Memory B cell (primary cell): Measurements from ENCODE around the gene GRB2.

ENCODE experiments used
- ATAC-seq: fragments of 150-1000 bp; cut with Tn5 transposase; 2 replicates; pipeline ENCODE4 v1.10.0; 2021; ENCODE audit warnings: low read depth, mild to moderate bottlenecking, moderate library complexity
- DNase-seq, 2 donors: peaks; one replicate each; pipeline ENCODE4 v3.0.0; 2022; ENCODE audit warnings: low spot score in 2 of 2
- H3K27ac Mint-ChIP-seq: one replicate; pipeline ENCODE4 v1.8.0; 2022; ENCODE audit warnings: mild to moderate bottlenecking, moderate library complexity, mixed read lengths
- H3K27me3 Mint-ChIP-seq: one replicate; pipeline ENCODE4 v1.8.0; 2022; ENCODE audit warnings: mixed read lengths
- H3K36me3 Mint-ChIP-seq: one replicate; pipeline ENCODE4 v1.8.0; 2022; ENCODE audit warnings: mild to moderate bottlenecking, mixed read lengths
- H3K4me1 Mint-ChIP-seq: one replicate; pipeline ENCODE4 v1.8.0; 2022; ENCODE audit warnings: mixed read lengths
- H3K4me3 Mint-ChIP-seq: one replicate; pipeline ENCODE4 v1.8.0; 2022; ENCODE audit warnings: mild to moderate bottlenecking, moderate library complexity, mixed read lengths
- H3K9me3 Mint-ChIP-seq: one replicate; pipeline ENCODE4 v1.8.0; 2022; ENCODE audit warnings: mixed read lengths

The GRB2 gene

GRCh38 chr17:75345514-75346167 lies 59.8 kb downstream of the GRB2 start:
- peaks cover 3% of the 10 kb centered on the region for H3K36me3 Mint-ChIP-seq
- peak overlapping the region; percentile 92 for H3K4me3 Mint-ChIP-seq
- no peaks in the 10 kb centered on the region for H3K9me3 Mint-ChIP-seq
- H3K27me3 Mint-ChIP-seq = no peaks in the 10 kb centered on the region
- peak overlapping the region; percentile 93 for H3K27ac Mint-ChIP-seq
- ATAC-seq = peak; percentile 87
- DNase-seq = peak; percentile 70 to 71
- H3K4me1 Mint-ChIP-seq = peaks cover 63% of the 10 kb centered on the region

- H3K4me1 Mint-ChIP-seq = peaks cover 59% of the 10 kb centered on the region
- peak overlapping the region; percentile 93 for H3K27ac Mint-ChIP-seq
- no peak for DNase-seq
- ATAC-seq = no peak
- H3K36me3 Mint-ChIP-seq = peaks cover 6% of the 10 kb centered on the region
- no peaks in the 10 kb centered on the region for H3K9me3 Mint-ChIP-seq
- peak overlapping the region; percentile 92 for H3K4me3 Mint-ChIP-seq
- no peaks in the 10 kb centered on the region for H3K27me3 Mint-ChIP-seq
Observed at GRCh38 chr17:75344666-75345065, 60.8 kb downstream of the GRB2 start.

- no peaks in the 10 kb centered on the region for H3K9me3 Mint-ChIP-seq
Observed at GRCh38 chr17:75342996-75343395, 62.5 kb downstream of the GRB2 start.

GRCh38 chr17:75341784-75342486 lies 63.5 kb downstream of the GRB2 start:
- peak overlapping the region; percentile 49 for H3K4me3 Mint-ChIP-seq
- peak overlapping the region; percentile 93 for H3K27ac Mint-ChIP-seq
- H3K4me1 Mint-ChIP-seq = peaks cover 45% of the 10 kb centered on the region
- ATAC-seq (no peak), DNase-seq (no peak)
- peaks cover 8% of the 10 kb centered on the region for H3K36me3 Mint-ChIP-seq
- H3K27me3 Mint-ChIP-seq = no peaks in the 10 kb centered on the region
- no peaks in the 10 kb centered on the region for H3K9me3 Mint-ChIP-seq

More at GRCh38 chr17:75342996-75343395, 62.5 kb downstream of the GRB2 start:
- ATAC-seq (no peak), DNase-seq (no peak)
- peaks cover 8% of the 10 kb centered on the region for H3K36me3 Mint-ChIP-seq
- H3K27me3 Mint-ChIP-seq = no peaks in the 10 kb centered on the region
- peak overlapping the region; percentile 93 for H3K27ac Mint-ChIP-seq
- peaks cover 53% of the 10 kb centered on the region for H3K4me1 Mint-ChIP-seq
- H3K4me3 Mint-ChIP-seq = peak overlapping the region; percentile 41

- peaks cover 8% of the 10 kb centered on the region for H3K36me3 Mint-ChIP-seq
- H3K27ac Mint-ChIP-seq = peak overlapping the region; percentile 60
- peak overlapping the region; percentile 24 for H3K4me3 Mint-ChIP-seq
- no peaks in the 10 kb centered on the region for H3K27me3 Mint-ChIP-seq
- ATAC-seq (no peak), DNase-seq (no peak)
- H3K4me1 Mint-ChIP-seq = peaks cover 45% of the 10 kb centered on the region
- H3K9me3 Mint-ChIP-seq = no peaks in the 10 kb centered on the region
Observed at GRCh38 chr17:75340631-75341030, 64.8 kb downstream of the GRB2 start.

- peak overlapping the region; percentile 94 for H3K27ac Mint-ChIP-seq
- H3K36me3 Mint-ChIP-seq = peaks cover 8% of the 10 kb centered on the region
- H3K27me3 Mint-ChIP-seq = no peaks in the 10 kb centered on the region
- peak overlapping the region; percentile 67 for H3K4me3 Mint-ChIP-seq
- peaks cover 45% of the 10 kb centered on the region for H3K4me1 Mint-ChIP-seq
- no peak for ATAC-seq
- H3K9me3 Mint-ChIP-seq = no peaks in the 10 kb centered on the region
- DNase-seq = no peak
Observed at GRCh38 chr17:75339971-75340370, 65.5 kb downstream of the GRB2 start.

- H3K27me3 Mint-ChIP-seq = no peaks in the 10 kb centered on the region
- ATAC-seq (peak; percentile 25), DNase-seq (no peak)
- peaks cover 8% of the 10 kb centered on the region for H3K36me3 Mint-ChIP-seq
- peak overlapping the region; percentile 94 for H3K27ac Mint-ChIP-seq
- peaks cover 46% of the 10 kb centered on the region for H3K4me1 Mint-ChIP-seq
- peak overlapping the region; percentile 74 for H3K4me3 Mint-ChIP-seq
- no peaks in the 10 kb centered on the region for H3K9me3 Mint-ChIP-seq
Observed at GRCh38 chr17:75338335-75338734, 67.1 kb downstream of the GRB2 start.

GRCh38 chr17:75335315-75335714 lies 70.2 kb downstream of the GRB2 start:
- Mint-ChIP-seq H3K27ac (peak overlapping the region; percentile 94), H3K36me3 (peaks cover 7% of the 10 kb centered on the region), H3K4me3 (no peak overlapping the region), H3K9me3 (no peaks in the 10 kb centered on the region), H3K27me3 (no peaks in the 10 kb centered on the region), H3K4me1 (peaks cover 36% of the 10 kb centered on the region)
- no peak for ATAC-seq
- DNase-seq = no peak

GRCh38 chr17:75334723-75335122 lies 70.8 kb downstream of the GRB2 start:
- no peak for ATAC-seq
- Mint-ChIP-seq H3K36me3 (peaks cover 5% of the 10 kb centered on the region), H3K27ac (peak overlapping the region; percentile 94)

GRCh38 chr17:75331671-75332070 lies 73.8 kb downstream of the GRB2 start:
- DNase-seq (no peak), ATAC-seq (peak; percentile 65)
- Mint-ChIP-seq H3K27me3 (no peaks in the 10 kb centered on the region), H3K36me3 (peaks cover 4% of the 10 kb centered on the region), H3K4me3 (no peak overlapping the region), H3K27ac (peak overlapping the region; percentile 47), H3K9me3 (no peaks in the 10 kb centered on the region), H3K4me1 (peaks cover 31% of the 10 kb centered on the region)

More at GRCh38 chr17:75334723-75335122, 70.8 kb downstream of the GRB2 start:
- DNase-seq = no peak
- H3K27me3 Mint-ChIP-seq = no peaks in the 10 kb centered on the region
- H3K4me3 Mint-ChIP-seq = no peak overlapping the region
- peaks cover 32% of the 10 kb centered on the region for H3K4me1 Mint-ChIP-seq
- no peaks in the 10 kb centered on the region for H3K9me3 Mint-ChIP-seq

GRCh38 chr17:75327757-75328156 lies 77.7 kb downstream of the GRB2 start:
- peaks cover 27% of the 10 kb centered on the region for H3K4me1 Mint-ChIP-seq
- H3K4me3 Mint-ChIP-seq = no peak overlapping the region

GRCh38 chr17:75326226-75326848 lies 79.1 kb downstream of the GRB2 start:
- Mint-ChIP-seq H3K27ac (peak overlapping the region; percentile 81), H3K4me1 (peaks cover 24% of the 10 kb centered on the region), H3K9me3 (no peaks in the 10 kb centered on the region), H3K36me3 (peaks cover 10% of the 10 kb centered on the region), H3K27me3 (no peaks in the 10 kb centered on the region), H3K4me3 (no peak overlapping the region)
- DNase-seq (no peak), ATAC-seq (no peak)

More at GRCh38 chr17:75327757-75328156, 77.7 kb downstream of the GRB2 start:
- H3K27ac Mint-ChIP-seq = peak overlapping the region; percentile 38
- H3K36me3 Mint-ChIP-seq = peaks cover 10% of the 10 kb centered on the region
- ATAC-seq = no peak
- H3K27me3 Mint-ChIP-seq = no peaks in the 10 kb centered on the region
- no peaks in the 10 kb centered on the region for H3K9me3 Mint-ChIP-seq
- DNase-seq = no peak

- no peak for DNase-seq
- Mint-ChIP-seq H3K4me1 (peaks cover 21% of the 10 kb centered on the region), H3K4me3 (no peak overlapping the region), H3K27me3 (no peaks in the 10 kb centered on the region), H3K9me3 (no peaks in the 10 kb centered on the region), H3K36me3 (peaks cover 10% of the 10 kb centered on the region), H3K27ac (peak overlapping the region; percentile 81)
- ATAC-seq = no peak
Observed at GRCh38 chr17:75325827-75326225, 79.7 kb downstream of the GRB2 start.

- ATAC-seq (no peak), DNase-seq (no peak)
- Mint-ChIP-seq H3K9me3 (no peaks in the 10 kb centered on the region), H3K4me3 (no peak overlapping the region), H3K27me3 (no peaks in the 10 kb centered on the region), H3K4me1 (peaks cover 24% of the 10 kb centered on the region), H3K27ac (peak overlapping the region; percentile 81), H3K36me3 (peaks cover 8% of the 10 kb centered on the region)
Observed at GRCh38 chr17:75325348-75325747, 80.1 kb downstream of the GRB2 start.
